ENCODE data around the gene MIB1. TPM values are rescaled to one million over a fixed set of nuclear protein-coding genes. Genes with fewer than 3 reads are reported as not detected.

The MIB1 gene
- total RNA-seq, 1 donor from 2014 or later: 11.0 TPM

DNA sequence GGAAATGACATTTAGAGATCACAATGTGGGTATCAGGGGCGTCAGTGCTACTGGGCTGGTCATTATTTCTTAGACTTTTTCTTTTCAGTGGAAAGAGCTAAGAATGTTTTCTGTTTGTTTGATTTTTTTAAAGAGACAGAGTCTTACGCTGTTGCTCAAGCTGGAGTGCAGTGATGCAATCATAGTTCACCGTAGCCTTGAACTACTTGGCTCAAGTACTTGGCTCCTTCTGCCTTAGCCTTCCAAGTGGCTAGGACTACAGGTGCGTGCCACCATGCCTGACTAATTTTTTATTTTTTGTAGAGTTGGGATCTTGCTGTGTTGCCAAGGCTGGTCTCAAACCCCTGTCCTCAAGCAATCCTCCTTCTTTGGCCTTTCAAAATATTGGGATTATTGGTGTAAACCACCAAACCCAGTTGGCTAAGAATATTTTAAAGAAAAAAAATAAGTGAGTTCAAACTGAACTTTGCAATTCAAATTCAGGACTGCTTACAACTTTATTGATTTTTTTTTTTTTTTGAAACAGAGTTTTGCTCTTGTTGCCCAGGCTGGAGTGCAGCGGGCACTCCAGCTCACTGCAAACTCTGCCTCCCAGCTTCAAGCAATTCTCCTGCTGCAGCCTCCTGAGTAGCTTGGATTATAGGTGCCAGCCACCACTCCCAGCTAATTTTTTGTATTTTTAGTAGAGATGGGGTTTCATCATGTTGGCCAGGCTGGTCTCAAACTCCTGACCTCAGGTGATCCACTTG lies 154.2 kb downstream of the MIB1 start:
- no peaks in the 10 kb centered on the region for H3K36me3 ChIP-seq
- H3K9me3 ChIP-seq: no peaks in the 10 kb centered on the region
- TF ChIP-seq CTCF (IDR thresholded peaks at IDR 0.05): no peak
- H3K27me3 ChIP-seq: no peaks in the 10 kb centered on the region
- H3K4me3 ChIP-seq: no peak overlapping the region
- H3K27ac ChIP-seq: no peak overlapping the region
- H3K4me1 ChIP-seq: no peaks in the 10 kb centered on the region
- intact Hi-C loops (cut with DNase I): no loop called here
- no peak for DNase-seq (ENCODE audit: low spot score in 2 of 2)

DNA sequence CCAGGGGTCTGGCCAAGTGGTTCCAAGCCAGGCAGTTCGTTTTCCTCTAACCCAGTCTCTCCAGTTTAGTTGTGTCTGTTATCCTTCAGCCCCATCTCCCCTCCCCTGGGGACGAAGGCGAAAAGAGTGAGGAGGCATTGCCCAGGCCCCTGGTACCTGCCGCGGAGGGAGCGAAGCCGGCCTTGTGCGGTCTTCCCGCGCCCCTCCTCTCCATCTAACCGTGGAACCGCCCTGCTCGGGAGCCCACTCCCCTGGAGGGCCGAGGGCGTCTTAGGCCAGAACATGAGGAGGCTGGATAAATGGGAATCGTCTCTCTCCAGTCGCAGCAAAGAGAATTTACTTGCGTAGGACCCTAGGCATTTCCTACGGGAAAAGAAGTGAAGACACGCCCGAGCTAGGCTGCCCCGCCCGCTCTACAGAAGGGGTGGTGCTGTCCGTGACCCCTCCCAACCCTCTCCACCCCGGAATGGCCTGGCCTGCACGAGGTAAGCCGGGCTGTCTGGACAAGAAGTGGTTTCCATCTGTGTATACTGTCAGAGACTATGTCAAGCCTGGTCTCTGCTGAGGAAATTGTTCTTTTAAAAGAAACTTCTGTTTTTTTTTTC lies 156.2 kb downstream of the MIB1 start:
- no peak for TF ChIP-seq CTCF (IDR thresholded peaks at IDR 0.05)
- no peak overlapping the region for H3K4me3 ChIP-seq
- no peak for DNase-seq (ENCODE audit: low spot score in 2 of 2)
- H3K4me1 ChIP-seq: no peaks in the 10 kb centered on the region
- no peaks in the 10 kb centered on the region for H3K36me3 ChIP-seq
- H3K27me3 ChIP-seq: no peaks in the 10 kb centered on the region
- intact Hi-C loops (cut with DNase I): no loop called here
- no peak overlapping the region for H3K27ac ChIP-seq
- H3K9me3 ChIP-seq: no peaks in the 10 kb centered on the region

DNA sequence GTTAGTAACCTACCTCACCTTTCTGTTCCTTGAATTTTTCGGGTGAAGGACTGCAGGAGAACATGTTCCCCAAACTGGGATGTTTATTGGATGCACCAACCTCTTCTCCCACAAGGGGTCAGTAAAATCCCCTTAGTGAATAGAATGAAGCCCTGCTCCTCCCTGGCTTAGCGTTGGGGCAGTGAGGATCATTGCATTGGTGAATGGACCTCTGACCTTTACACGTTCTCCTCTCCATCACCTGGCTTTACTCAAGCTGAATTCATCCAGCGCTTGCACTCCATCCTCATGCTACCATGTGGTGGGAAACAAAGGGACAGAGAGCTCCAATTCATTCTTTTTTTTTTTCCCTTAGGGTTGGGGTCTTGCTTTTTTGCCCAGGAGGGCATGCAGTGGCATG lies 157.2 kb downstream of the MIB1 start:
- H3K4me3 ChIP-seq: no peak overlapping the region
- intact Hi-C loops (cut with DNase I): no loop called here
- no peaks in the 10 kb centered on the region for H3K9me3 ChIP-seq
- no peaks in the 10 kb centered on the region for H3K27me3 ChIP-seq
- TF ChIP-seq CTCF (IDR thresholded peaks at IDR 0.05): peak; percentile 25 to 64 (median 55)
- no peaks in the 10 kb centered on the region for H3K4me1 ChIP-seq
- H3K27ac ChIP-seq: no peak overlapping the region
- H3K36me3 ChIP-seq: no peaks in the 10 kb centered on the region
- no peak for DNase-seq (ENCODE audit: low spot score in 2 of 2)

DNA sequence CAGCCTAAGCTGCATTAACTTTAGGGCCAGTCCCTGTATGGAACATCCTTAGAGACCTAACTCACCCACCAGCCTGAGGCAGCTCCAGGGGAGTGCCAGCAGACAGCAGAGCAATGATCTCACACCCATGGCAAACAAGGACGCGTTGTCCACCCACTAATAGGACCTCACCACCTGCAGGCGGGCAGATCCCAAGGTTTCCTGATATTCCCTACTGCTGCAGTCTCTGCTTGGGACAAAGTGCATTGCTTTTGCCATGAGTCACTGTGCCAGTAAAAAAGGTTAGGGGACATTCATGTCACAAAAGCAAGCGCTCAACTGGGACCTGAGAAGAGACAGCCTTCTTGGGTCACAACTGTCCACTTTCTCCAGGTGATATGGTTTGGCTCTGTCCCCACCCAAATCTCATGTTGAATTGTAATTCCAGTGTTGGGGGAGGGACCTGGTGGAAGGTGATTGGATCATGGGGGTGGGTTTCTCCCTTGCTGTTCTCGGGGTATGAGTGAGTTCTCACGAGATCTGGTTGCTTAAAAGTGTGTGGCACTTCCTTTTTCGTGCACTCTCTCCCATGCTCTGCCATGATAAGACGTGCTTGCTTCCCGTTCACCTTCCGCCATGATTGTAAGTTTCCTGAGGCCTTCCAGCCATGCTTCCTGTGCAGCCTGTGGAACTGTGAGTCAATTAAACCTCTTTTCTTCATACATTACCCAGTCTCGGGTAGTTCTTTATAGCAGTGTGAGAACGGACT lies 160.2 kb downstream of the MIB1 start:
- Histone ChIP-seq H3K4me1 (no peaks in the 10 kb centered on the region), H3K9me3 (no peaks in the 10 kb centered on the region), H3K36me3 (no peaks in the 10 kb centered on the region), H3K27me3 (no peaks in the 10 kb centered on the region), H3K27ac (no peak overlapping the region), H3K4me3 (no peak overlapping the region)
- no peak for DNase-seq (ENCODE audit: low spot score in 2 of 2)
- TF ChIP-seq CTCF (IDR thresholded peaks at IDR 0.05): no peak
- intact Hi-C loops (cut with DNase I): no loop called here

- Histone ChIP-seq H3K27me3 (no peaks in the 10 kb centered on the region), H3K4me3 (no peak overlapping the region), H3K27ac (no peak overlapping the region), H3K4me1 (no peaks in the 10 kb centered on the region), H3K9me3 (no peaks in the 10 kb centered on the region), H3K36me3 (no peaks in the 10 kb centered on the region)
- DNase-seq (ENCODE audit: low spot score in 2 of 2): no peak
- intact Hi-C loops (cut with DNase I): no loop called here
- no peak for TF ChIP-seq CTCF (IDR thresholded peaks at IDR 0.05)
These were observed 160.9 kb downstream of the MIB1 start for GRCh38 chr18:21901423-21901945.

All from ascending aorta (tissue), 2 donors.